Activated CD8-positive, alpha-beta memory T cell treated with anti-CD3 and anti-CD28 coated beads for 4 hours (primary cell): ENCODE data around the gene LAMC2.
"Not testable (repeated sequence)": the region's sequence is repeated elsewhere in the genome, so short reads cannot be mapped to it uniquely, and the experiment has no call there.

Source experiments
- DNase-seq, 2 donors: peaks; one replicate each; pipeline ENCODE4 v3.0.0-alpha.2; 2020; ENCODE audit warnings: low read depth in 2 of 2

LAMC2 gene

DNA sequence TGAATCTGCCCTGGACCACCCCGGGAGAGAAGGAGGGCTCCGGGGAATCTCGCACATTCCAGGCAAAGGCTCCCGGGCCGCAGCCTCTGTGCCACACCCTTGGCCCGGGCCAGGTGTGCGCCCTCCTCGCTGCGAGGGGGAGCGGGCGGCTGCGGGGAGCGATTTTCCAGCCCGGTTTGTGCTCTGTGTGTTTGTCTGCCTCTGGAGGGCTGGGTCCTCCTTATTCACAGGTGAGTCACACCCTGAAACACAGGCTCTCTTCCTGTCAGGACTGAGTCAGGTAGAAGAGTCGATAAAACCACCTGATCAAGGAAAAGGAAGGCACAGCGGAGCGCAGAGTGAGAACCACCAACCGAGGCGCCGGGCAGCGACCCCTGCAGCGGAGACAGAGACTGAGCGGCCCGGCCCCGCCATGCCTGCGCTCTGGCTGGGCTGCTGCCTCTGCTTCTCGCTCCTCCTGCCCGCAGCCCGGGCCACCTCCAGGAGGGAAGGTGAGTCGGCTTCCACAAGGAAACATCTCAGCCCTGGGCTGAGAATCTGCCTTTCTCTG, at the start of gene LAMC2:
Gene LAMC2, plus strand, starts transcription at position 324 of the 550 bp plus-strand sequence. Its CDS starts 89 bp downstream, at position 413.
- no peak for DNase-seq

DNA sequence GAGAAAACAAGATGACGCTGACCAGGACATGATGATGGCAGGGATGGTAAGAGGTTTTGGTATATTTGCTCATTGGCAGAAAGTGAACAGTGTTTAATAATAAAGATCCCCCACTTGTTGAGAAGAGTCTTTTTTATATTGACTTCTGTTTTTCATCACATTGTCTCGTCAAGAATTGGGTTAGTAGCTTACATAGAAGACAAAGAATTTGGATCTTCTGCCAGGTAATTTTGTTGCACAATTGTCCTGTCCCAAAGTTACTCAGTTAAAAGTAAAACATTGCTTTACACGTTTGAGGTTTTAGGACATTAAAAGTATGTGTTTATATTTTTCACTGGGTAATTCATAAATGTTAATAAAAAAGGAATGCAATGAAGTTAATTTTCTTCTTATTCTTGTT, 48.3 kb upstream of the LAMC2 start:
- DNase-seq, result no peak

DNA sequence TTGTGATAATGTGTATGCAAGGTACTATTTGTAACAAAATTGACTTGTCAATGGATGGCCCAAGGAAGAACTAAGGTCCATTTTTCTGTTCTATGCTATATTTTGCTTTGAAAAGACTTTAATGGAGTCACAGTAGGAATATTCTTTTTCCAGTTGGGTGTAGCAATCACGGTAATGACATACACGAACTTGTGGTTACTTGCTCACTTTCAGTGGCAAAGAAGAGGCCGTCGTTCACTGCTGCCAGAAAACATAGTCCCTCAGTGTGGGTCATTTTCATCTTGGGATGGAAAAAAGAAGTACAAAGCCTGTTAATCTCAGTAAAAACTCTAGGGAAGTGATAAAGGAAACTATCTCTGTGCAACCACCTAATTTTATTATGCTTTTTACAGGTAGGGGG, 47.8 kb upstream of the LAMC2 start:
- no peak for DNase-seq

DNA sequence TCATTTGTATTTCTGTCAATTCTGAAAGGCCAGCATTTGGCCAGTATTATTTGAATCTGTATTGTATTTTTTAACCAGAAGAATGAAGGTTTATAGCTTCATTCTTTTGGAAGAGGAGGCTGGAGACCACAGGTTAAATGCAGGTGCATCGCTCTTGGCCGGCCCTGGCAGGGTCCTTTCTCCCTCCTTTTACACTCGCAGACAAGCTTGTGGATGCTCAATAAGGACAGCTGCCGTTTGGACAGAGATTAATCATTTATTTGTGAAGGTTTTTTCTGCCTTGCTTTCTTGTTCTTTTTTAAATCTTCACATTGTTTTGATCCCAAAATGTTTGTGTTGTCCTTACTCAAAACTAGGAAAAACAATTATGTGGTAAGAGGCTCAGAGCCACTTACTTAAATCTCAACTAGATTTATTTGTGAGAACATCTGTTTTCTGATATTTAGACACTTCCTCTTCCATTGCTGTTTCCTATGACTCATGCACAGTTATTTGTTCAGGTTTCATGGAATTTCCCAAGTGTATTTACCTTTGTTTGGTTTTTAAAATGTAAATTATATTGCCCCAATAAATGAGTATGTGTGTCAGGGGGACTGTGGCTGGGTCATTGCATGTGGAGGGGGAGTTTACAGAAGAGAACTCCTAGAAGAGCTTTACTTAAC, 46.7 kb upstream of the LAMC2 start:
- DNase-seq, result no peak

DNA sequence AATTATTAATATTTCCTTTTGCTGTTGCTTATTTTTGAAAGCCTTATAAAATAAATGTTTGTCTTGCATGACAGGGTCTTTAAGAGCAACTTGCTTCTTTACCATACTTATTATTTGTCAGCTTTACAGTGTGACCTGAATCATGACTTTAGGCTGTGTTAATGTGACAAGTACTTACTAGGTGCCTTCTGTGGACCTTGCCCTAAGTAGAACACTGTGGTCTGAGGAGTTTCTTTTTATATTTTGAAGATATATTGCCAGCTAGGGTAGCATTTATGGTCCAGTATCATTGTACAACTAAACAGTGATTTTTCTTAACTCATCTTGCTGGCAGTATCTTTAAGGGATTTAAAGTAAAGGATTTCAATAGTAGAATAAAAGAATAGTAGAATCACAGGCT, 45.4 kb upstream of the LAMC2 start:
- DNase-seq, result no peak

DNA sequence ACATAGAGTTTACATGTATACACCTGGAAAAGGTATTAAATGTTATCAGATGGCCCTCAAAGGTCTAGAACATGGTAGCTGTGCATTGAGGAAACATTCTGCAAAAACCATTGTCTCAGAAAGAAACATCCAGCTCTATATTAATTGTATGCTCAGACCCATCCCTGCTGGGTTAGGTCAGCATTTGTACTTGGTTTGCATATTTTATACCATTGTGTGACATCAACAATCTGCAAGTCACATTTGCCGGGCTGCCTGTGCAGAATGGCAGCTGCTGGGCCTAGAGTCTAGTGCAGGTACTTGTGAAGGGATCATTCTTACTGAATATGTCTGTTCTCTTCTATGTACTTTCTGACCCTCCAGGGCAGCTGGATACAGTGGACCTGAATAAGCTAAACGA, 43.9 kb upstream of the LAMC2 start:
- no peak for DNase-seq

DNA sequence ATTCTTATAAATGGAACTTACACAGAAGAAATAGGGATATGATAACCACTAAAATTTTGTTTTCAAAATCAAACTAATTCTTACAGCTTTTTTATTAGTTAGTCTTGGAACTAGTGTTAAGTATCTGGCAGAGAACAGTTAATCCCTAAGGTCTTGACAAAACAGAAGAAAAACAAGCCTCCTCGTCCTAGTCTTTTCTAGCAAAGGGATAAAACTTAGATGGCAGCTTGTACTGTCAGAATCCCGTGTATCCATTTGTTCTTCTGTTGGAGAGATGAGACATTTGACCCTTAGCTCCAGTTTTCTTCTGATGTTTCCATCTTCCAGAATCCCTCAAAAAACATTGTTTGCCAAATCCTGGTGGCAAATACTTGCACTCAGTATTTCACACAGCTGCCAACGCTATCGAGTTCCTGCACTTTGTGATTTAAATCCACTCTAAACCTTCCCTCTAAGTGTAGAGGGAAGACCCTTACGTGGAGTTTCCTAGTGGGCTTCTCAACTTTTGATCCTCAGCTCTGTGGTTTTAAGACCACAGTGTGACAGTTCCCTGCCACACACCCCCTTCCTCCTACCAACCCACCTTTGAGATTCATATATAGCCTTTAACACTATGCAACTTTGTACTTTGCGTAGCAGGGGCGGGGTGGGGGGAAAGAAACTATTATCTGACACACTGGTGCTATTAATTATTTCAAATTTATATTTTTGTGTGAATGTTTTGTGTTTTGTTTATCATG, 42.3 kb upstream of the LAMC2 start:
- no peak for DNase-seq

DNA sequence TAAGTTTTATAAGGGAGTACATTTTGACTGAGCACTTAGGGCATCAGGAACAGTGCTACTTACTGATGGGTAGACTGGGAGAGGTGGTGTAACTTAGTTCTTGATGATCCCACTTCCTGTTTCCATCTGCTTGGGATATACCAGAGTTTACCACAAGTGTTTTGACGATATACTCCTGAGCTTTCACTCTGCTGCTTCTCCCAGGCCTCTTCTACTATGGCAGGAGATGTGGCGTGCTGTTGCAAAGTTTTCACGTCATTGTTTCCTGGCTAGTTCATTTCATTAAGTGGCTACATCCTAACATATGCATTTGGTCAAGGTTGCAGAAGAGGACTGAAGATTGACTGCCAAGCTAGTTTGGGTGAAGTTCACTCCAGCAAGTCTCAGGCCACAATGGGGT, 41.3 kb upstream of the LAMC2 start:
- DNase-seq, result no peak

DNA sequence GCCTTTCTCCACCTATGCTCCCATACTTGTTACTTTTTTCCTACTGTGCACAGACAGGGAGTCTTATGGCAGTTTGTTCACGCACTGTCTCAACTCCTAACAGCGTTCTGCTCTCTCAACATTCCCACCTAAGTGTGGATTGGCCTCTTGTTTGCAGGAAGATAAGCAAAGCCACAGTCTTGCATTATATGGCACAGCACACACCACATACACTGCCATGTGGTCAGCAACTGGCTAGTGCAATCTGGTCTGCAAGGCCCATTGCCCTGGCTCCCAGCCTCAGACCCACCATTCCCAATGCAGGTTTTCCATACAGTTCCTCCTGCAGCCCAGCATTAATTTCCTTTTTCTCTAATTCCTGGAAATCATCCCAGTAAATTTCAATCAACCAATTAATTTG, 38.3 kb upstream of the LAMC2 start:
- DNase-seq, result no peak

DNA sequence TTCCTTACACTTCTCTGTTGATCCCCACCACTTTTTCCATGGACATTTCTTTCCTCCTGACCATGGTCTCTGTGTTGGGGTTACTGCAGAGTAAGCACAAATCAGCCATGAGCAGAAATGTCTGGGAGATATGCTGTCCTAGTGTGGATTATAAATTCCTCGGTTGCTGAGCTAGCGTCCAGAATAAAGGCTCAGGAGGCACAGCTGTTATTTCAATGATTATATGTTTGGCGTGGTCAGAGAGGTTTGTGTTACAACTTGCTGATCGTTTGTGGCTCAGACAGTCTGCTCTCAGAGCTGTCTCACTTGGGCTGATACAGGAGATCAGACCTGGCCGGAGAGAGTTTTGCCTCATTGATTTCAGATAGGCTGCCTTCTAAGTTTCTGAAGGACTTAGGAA, 37.5 kb upstream of the LAMC2 start:
- DNase-seq, result no peak

DNA sequence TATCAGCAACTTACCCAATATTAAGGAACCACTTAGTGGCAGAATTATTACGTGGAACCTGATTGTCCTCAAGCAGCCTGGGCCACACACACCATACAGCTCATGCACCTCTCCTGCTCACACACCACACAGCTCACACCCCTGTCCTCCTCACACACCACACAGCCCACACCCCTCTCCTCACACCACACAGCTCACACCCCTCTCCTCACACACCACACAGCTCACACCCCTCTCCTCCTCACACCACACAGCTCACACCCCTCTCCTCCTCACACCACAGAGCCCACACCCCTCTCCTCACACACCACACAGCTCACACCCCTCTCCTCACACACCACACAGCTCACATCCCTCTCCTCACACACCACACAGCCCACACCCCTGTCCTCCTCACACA, 36.8 kb upstream of the LAMC2 start:
- DNase-seq, result no peak

DNA sequence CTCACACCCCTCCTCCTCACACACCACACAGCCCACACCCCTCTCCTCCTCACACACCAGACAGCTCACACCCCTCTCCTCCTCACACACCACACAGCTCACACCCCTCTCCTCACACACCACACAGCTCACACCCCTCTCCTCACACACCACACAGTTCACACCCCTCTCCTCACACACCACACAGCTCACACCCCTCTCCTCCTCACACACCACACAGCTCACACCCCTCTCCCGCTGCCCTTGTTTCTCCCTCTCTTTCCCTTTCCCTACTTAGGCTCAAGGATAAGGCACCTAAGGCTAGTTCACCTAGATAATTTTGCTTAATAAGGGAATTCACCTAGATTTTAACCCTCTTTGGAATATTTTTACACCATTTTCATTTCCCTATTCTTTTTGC, 36.0 kb upstream of the LAMC2 start:
- not testable (repeated sequence) for DNase-seq

DNA sequence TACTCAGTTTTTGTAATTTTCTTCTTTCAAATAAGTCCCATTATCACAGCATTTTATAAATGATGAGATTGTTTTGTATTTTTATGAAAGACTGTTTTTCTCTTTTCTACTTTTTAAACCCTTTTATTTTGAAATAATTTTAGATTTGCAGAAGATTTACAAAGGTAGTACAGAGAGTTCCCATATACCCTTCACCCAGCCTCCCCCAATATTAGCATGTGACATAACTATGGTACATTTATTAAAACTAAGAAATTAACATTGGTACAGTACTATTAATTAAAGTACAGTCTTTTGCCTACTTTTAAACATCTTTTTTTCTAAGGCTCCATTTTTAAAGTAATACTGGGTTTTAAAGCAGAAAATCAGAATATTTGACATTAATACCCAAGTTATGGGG, 35.6 kb upstream of the LAMC2 start:
- DNase-seq, result no peak

DNA sequence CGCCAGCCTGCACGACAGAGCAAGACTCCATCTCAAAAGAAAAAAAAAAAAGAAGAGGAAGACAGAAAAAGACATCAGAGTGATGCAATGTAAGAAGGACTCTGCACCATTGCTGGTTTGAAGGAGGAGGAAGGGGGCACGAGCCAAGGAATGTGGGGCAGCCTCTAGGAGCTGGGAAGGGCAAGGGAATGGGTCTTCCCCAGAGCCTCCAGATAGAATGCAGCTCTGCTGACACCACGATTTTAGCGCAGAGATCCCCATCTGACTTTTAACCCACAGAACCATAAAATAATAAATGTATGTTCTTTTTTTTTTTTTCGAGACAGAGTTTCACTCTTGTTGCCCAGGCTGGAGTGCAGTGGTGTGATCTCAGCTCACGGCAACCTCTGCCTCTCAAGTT, 33.9 kb upstream of the LAMC2 start:
- no peak for DNase-seq

DNA sequence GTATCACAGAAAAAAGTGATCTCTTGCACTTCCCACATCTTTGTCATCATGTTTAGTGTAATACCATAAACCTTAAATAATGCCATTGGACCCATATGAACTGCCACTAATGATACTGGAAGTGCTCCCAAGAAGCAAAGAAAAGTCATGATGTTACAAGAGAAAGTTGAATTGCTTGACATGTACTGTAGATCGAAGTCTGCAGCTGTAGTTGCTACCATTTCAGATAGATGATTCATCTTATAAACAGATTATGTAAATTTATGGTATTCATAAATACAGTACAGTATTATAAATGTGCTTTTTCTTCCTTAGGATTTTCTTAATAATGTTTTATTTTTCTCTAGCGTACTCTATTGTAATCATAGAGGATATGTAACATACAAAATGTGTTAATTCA, 30.1 kb upstream of the LAMC2 start:
- DNase-seq, result no peak

DNA sequence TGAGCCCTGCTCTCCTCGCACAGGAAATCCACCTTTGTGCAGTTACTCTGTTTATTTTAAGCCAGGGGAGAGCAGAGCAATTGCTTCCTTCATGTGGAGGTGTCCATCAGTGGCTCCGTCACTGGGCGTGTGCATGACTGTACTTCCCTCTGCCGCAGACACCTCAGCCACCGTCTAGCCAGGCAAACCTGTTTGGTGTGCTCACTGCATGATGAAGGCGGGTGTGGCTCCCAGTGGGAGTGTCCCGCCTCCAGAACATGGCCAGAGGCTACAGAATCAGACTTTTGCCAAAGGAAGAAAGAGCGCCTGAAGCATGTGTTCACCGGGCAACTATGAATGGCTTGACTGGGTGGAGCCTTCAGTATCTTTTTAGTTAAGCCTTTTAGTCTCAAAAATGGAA, 26.1 kb upstream of the LAMC2 start:
- no peak for DNase-seq

DNA sequence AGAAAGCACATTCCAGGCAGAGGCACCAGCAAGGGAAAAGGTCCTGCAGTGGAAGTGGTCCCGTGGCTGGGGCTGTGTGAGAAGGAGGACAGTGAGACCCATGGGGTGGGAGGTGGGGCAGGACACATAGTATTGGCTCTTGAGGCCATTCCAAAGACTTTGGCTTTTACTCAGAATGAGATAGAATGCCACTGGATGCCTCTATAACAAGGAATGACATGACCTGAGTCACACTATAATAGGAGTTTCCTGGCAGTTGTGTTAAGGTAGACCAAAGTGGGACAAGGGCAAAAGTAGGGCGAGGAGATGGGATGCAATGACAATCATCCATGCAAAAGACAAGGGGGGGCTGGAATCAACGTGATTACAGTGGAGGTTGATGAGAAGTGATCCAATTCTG, 24.7 kb upstream of the LAMC2 start:
- DNase-seq, result no peak

DNA sequence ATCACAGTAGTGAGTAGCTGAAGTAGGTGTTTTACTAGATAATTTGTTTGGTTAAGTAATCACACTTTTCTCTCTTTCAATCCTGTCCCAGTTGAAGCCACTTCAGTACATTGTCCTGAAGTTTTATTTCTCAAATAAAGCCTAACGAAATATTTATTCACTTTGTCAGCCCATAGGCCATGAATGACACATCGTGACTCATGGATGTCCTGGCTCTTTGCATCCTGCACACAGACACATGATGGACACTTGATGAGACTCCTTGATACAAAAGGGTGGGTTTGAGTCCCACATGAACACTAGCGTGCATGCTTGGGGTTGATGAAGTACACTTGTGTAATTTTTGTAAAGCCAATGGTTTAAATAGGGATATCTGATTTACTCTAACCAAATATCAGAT, 22.7 kb upstream of the LAMC2 start:
- DNase-seq, result no peak

DNA sequence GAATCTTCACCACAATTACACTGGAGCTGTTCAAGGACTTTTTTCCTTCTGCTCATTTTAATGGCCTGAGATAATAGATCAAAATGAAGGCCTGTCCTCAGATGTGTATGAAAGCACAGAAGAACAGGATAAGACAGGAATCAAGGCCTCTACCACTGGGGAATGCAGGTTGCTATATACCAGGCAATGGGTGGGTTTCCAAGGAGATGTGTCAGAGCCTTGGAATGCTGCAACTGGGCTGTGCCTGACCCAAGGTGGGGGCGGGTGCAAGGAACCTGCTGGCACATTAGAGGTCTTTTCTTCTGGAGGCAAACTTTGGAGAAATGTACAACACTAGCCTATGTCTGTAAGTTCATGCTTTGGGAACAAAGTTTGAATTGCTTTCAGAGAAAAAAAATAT, 21.7 kb upstream of the LAMC2 start:
- DNase-seq, result no peak

DNA sequence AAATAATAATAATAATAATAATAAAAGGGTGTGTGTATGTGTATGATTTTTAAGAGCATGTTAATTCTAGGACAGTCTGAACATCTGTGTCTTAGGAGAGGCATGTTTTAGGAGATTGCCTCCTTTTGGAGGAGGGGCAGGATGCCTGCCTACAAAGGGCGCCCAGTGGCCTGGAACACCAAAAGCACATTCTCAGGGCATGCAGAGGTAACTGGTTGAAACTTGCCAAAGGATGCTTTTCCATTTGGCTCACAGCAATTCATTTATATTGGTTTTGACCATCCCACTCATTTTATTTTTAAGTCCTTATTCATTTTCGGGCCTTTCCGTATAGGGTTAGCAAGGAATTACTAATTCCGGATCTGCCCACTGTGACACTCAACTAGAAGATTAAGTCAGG, 21.1 kb upstream of the LAMC2 start:
- no peak for DNase-seq

DNA sequence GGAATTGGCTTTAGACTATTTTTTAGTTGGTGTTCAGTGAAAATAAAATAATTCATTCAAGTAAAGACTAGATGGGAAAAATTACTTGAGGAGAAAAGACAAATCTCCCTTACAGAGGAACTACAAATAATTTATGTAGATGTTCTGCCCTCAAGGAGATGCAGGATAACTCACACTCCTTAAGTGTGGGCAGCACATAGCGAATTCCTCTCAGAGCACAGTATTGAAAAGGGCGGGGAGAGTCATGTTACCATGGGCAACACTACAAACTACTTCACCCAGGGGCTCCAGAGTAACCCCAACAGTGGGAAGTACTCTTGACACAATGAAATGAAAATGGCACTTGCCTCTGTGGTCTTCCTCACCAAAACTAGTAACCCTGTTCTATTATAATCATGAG, 20.6 kb upstream of the LAMC2 start:
- DNase-seq, result no peak

DNA sequence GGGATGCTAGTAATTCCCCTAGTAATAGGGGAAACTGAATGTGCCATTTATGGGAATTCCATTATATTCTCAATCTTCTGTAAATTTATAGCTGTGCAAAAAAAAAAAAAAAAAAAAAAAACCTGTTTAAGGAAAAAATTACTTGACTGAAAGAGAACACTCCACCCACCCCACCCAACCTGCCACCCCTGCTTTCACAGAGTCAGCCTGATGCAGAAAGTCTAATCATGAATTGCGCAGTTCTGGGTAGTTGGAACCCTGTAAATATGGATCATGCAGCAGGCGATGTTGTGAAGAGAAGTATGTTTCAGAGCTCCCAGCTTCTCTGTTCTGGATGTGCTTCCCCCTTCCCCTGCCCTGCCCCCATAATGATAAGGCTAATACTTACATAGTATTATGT, 19.6 kb upstream of the LAMC2 start:
- no peak for DNase-seq

DNA sequence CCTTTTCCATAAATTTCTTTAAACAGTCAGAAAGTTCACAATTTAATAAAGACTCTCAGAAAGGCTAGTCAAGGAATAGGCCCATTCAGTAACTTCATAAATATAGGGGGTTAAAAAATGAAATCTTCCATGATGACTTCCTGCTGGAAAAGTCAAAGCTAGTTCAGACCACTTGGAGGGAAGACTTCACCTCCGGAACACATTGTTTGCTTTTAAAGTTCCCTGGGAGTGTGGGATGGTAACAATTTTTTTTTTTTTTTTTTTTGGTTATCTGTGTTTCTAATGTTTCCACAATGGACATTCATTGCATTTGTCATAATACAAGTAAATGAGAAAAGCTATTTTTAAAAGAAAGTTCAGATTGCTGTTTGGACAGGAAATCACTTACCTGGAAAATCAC, 18.4 kb upstream of the LAMC2 start:
- no peak for DNase-seq

DNA sequence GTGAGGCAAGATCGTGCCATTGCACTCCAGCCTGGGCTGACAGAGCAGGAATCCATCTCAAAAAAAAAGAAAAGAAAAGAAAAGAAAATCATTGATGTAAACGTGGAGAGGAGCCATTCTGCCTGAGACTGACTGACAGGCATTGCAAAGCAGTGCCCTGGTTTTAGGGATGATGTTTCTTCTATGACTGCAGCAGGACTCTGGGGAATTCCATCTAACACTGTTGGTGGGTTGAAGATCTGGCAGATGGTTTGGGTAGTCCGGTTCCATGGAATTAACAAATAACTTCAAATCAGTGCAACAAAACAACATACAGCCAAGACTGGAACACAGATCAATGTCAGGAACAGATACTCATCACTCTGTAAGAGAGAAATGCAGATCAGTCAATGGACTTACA, 17.8 kb upstream of the LAMC2 start:
- no peak for DNase-seq
